GM19468 (cell line): ENCODE data around the gene MRPL19.

Source experiments
- ATAC-seq: cut with Tn5 transposase; IDR thresholded peaks from one replicate; pipeline ENCODE4 v1.9.1; 2021; ENCODE audit warnings: mild to moderate bottlenecking, moderate library complexity, moderate number of reproducible peaks; ENCODE audit not compliant: unreplicated experiment; ENCODE audit errors: extremely low read depth

The MRPL19 gene

DNA sequence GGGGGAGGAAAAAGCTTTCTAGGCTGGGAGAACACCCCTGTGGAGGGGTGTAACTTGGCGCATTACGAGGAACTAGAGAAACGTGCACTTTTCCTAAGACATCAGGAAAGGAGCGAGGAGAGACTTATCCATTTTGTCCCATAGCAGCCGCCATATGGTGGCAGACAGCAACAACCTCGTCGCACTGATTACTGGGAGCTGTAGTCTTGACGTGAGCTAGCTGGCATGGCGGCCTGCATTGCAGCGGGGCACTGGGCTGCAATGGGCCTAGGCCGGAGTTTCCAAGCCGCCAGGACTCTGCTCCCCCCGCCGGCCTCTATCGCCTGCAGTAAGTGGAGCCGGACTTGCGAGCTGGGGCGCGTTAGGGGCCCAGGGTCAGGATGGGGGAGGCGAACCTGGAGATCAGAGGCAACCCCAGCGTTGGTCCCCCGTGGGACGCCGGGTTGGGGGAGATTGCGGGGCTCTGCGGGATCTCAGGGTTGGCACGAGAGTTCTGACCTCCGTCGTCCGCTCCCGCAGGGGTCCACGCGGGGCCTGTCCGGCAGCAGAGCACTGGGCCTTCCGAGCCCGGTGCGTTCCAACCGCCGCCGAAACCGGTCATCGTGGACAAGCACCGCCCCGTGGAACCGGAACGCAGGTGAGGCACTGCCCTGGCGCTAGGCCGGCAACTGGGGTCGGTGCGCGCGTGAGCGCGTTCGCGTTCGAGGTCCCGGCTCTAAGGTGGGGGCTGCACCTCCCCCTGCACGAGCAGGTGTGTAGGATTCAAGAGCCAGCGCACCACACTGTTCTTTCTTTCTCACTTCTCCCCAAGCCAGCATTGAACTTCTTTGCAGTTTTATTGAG, at the start of gene MRPL19:
Gene MRPL19 (plus strand): TSS at position 201 of the 843 bp plus-strand sequence. CDS start 25 bp downstream, at position 226.
- peak; percentile 90 for ATAC-seq

DNA sequence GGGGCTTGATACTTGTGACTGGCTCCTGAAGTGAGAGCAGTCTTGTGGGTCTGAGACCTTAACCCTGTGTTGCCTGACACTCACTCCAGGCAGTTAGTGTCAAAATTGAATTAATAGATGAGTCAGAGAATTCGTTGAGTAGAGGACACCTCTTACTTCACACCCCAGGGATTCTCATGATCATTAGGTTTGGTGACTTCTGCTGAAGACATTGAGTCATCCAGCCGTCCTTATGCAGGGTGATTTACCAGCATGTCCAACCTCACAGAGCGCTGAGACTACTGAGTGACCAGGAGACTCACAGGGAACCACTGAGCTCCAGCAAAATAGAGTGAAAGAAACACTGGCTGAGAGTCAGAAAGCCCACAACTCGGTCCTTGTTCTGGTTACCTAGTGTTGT, 49.8 kb upstream of the MRPL19 start:
- ATAC-seq = no peak

DNA sequence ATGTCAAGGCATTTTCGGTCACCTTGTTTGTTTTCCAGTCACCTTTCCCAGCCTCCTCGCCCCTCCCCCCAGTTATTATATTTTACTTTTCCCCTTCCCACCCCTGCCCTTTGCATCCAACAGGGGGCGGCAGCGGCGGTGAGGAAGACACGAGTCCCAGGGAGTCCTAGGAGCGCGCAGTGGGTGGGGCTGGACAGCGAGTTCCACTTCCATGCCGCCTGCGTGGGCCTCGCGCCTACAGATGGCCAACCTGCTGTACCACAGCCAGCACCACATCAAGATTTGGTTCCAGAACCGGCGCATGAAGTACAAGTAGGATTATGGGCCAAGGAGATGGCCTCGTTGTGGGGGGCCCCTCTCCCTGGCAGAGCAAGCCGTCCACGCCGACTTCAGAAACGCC, 48.6 kb upstream of the MRPL19 start:
- ATAC-seq = no peak

DNA sequence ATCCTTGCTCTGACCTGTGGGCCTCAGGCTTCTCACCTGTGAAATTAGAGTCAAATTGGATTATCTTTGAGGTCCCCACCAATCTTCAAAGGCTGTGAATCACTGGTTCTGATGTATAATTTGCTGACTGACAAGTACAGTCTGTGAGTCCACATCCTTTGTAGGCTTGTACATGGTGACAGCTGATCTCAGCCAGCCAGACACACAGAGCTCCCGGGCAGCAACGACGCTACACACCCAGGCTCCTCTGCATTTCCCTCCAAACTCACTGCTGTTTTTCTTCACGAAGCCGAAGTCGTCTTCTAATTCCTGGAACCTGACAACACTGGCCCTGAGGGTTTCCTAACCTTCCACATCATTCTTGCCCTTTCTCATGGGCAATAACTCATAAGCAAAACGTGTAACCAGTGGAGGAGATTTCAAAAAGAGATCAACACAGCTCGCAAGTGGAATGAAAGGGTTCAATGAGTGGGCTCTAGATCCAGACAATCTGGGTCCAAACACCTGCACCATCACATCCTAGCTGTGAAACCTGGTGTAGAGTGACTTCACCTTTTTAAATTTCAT, 47.9 kb upstream of the MRPL19 start:
- no peak for ATAC-seq

DNA sequence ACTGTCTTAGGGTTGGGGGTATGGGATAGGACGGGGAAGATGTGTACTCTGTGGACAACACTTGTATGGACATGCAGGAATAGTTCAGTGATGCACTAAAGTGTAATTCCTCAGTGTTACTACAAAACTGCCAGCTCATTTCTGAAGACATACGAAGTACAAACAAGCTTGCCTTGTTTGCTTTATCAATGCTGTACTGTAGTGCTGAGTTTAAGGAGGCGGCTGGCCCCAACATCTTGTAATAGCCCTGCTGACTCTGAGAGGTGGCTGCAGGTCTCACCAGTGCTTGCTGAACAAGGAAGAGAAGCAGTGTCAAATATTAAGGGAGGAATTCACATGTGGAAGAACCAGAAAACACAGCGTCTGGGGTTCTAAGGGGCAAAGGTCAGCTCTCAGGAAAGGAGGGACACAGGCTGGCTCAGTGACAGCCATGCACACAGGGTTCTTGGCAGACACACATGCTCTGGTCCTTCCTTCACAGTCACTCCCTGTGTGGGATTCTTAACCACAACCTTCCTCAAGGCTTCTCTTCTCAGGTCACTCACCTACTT, 46.0 kb upstream of the MRPL19 start:
- ATAC-seq = no peak

DNA sequence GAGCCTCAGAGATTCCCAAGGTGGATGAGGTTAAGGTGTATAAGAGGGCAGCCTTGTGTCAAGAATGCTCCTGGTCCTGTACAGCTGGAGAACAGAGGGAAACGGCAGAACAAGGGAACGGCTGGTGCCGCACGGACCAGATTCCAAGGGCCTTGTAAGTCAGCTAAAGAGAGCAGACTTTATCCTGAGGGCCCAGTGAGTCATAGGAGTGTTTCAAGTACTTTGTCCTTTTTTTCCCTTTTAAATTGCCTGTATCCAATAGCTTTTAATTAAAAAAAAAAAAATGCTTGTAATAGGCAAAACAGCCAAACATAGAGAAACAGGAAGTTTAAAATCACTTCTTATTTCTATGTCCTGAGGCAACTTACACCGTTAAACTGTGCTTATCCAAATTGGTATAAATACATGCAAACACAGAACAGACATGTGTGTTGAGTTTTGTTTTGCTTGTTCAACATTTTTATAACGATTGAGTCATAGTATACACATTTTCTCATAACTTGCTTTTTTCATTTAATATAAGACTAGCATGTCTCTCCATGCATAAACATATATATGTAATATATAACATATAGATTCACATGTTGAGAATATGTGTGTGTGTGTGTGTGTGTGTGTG, 43.8 kb upstream of the MRPL19 start:
- ATAC-seq = no peak

DNA sequence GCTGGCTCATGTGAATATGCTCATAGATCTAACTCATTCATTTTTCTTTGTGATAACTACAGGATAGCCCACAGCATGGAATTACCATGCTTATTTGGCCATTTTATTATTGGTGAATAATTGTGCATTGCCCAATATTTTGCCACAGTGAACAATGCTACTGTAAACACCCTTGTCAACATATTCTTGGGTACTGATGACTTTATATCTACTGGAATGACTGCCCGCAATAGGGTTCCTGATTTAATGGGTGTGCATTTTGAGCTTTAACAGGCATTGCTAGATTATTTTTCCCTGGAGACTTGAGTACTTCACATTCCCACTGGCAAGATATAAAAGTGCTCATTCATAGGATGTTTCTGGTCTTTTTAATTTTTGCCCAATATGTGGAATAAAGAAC, 43.1 kb upstream of the MRPL19 start:
- no peak for ATAC-seq

DNA sequence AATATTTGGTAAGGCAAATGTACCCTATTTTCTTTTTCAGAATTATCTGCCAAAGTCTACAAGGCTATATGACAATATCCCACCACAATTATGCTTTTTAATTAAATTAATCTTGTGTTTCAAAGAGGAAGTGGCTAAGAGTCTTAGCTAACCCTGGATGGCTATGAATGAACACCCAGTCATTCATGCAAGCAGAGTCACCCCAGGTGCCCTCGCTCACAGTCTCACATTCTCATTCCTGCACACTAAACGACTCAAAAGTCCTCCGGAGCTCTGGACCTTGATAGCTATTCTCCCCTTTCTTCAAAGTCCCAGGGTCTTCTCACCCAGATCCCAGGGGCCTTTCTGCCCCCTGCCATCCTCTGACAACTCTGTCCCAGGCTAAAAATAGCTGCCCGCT, 42.1 kb upstream of the MRPL19 start:
- ATAC-seq = no peak

DNA sequence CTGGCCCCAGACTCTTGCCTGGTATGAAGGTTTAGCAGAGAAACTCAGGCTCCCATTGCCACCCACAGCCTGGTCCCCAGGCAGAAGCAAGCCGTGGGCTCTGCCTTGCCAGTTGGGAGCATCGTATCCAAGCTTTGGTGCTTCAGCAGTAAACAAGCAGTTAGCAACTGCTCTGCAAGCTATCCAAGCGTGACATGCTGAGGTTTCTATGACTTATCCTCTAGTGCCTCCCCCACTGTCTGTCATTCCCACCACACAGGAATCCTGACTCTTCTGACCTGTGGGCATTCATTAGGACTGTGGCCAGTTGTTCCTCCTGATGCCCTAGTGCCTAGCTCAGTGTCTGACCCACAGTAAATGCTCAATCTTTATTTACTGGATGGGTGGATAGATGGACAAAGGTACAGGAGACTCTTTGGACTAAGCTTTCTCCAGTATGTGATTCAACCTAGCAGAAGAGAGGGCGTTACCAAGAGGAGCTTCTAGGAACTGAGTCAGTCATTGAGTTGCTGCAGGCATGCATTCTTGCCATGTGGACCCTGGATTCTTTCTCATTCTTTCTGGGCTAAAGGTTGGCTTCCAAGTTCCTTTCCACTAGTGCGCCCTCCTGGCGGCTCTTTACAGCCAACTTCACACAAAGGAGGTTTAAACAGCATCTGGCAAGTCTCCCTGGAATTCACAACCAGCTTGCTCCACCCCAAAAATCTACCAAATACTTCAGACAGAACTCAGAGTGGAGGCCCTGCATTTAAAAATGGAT, 40.6 kb upstream of the MRPL19 start:
- no peak for ATAC-seq

DNA sequence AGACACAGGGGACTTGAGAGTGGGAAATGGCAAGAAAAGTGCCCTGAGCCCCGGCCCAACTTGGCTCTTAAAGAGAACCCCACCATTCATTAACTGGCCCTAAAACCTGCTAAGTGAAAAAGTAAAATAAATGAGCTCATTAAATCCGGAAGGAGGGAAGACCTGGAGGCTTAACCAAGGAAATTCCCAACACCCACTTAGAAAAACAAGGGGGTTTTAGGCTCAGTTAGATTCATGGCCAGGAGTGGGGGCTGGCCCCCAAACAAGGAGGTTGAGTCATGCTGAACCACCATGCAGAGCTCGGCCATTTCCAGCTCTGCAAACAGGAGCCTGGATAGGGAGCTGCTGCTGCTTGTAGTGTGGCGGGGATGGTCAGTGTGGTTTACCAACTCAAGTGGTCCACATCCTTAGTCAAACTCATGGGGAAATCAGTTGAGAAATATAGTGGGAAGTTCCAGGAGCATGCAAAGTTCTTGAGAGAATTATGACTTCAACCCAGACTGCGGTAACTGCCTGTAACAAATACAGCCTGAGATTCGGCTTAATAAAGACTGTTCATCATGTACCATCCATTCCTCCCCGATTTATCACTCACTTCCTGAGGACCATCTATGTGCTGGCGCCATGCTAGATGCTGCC, 39.7 kb upstream of the MRPL19 start:
- ATAC-seq = no peak

DNA sequence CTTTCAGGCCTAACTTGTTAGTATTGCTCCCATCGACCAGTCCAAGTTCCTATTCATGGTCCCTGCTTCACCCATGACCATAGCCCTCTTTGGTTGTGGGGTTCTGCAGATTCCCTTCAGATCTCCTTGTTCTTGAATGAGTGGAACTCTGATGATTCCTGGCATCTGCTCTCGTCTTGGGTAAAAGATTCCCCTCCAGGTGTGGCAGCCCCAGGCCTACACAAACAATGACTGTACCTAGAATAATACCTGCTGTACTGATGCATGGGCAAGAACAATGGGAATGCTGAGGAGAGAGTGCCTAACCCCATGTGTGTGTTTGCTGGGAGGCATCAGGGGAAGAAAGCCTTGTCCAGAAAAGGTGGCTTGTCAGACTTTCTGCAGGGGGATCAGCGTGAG, 39.2 kb upstream of the MRPL19 start:
- ATAC-seq = no peak

DNA sequence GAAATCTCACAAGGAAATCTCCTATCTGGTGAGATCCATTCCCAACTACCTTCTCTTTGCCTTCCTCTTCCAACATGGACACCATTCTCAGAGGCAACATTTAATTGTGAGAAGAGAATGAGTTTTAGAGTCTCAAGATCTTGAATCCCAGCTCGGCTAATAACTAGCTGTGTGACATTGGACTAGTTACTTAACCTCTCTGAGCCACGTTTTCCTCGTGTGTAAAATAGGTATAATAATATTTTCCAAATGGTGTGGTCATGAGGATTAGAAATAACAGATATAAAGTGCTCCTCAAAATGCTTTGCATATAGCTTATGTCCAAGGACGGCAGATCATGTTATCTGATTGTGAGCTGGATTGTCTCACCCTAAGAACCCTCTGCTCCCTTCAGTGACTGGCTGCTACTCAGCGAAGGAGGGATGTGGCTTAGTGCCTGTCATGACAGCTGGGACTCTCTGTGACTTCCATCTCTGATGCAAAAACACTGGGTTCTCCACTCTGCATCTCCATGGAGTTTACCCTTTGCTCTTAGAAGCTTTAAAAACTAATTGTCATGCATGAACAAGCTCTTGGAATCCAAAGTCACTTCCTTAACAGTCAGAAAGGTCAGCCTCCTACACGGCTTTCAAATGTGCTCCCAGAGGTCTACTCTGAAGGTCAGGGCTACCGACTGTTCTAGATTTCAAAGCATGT, 38.4 kb upstream of the MRPL19 start:
- ATAC-seq = no peak

DNA sequence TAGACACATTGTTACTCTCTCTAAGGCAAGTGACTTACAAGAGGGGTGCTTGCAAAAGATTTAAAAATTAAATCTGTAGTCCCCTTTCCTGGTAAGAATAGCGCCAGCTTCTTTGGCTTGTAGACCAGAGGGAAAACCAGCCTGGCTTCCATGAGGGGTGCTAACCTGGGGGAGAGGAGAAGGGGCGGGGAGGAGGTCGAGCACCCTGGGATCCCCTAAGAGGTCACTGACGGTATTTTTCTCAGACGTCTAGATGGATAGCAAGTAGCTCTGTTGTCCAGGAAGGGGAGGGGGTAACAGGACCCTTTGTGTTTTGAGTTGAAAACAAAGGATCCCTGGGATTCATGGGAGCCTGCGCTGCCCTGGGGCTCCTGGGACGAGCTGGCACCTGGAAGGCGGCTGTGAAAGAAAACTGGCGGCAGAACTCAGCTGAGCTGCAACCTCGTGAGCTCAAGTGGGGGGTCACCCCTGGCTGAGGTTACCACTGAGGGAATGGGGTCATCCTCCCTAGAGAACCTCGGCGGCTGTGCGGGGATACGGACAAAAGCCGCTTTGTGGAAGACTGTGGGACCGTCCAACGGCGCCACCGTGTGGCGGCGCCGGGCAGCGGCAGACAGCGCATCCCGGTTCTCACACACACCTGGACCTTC, 37.8 kb upstream of the MRPL19 start:
- ATAC-seq = peak; percentile 84

DNA sequence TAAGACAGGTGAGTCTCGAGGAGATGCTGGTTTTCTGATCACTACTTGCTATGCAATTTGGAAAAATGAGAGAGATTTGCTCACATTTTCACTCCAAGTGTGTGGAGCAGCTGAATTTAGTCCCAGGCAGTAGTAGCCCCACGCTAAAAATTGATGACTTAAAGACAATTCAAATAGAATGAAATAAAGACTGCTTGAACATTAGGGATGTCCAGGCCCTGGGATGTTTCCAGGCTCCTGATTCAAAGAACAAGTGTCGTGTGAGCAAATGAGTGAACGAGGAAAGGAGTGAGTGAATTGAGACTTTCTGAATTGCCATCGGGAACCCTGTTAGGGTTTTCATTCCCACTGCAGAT, 37.3 kb upstream of the MRPL19 start:
- no peak for ATAC-seq

DNA sequence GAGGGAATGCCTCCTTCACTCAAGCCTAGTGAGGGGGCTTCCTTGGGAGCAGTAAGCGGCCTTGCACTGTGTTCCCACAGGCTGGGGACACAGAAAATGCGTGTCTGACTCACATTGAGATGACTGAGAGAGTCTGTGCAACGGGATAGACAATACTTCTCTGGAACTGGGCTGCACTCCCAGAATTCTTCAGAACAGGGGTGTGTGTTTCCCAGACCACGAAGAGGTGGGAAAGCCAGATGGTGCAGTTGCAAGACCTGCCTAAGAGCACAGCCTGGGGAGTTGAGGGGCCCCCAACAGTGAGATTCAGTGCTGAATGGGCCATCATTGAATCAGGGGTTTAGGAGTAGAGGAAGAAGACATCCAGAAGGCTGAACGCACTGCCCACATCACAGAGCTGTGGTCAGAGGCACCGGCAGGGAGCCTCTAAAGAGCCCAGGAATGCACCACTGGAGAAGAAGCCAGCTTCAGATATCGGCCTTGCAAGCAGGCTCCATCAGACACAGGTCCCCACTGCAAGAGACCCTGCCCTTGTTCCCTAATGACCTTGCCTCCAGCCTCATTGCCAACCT, 36.6 kb upstream of the MRPL19 start:
- ATAC-seq = no peak

DNA sequence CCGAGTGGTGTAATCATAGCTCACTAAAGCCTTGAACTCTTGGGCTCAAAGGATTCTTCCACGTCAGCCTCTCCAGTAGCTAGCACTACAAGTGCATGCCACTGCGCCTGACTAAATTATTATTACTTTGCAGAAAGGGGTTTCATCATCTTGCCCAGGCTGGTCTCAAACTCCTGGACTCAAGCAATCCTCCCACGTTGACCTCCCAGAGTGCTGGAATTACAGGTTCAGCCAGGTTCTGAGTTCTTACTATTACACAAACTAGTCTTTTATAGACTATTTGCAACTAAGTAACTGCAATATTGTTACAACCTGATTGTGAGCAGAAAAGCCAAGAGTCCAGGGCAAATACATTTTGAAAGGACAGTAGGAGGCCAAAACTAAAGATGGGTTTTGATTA, 35.9 kb upstream of the MRPL19 start:
- ATAC-seq = no peak

DNA sequence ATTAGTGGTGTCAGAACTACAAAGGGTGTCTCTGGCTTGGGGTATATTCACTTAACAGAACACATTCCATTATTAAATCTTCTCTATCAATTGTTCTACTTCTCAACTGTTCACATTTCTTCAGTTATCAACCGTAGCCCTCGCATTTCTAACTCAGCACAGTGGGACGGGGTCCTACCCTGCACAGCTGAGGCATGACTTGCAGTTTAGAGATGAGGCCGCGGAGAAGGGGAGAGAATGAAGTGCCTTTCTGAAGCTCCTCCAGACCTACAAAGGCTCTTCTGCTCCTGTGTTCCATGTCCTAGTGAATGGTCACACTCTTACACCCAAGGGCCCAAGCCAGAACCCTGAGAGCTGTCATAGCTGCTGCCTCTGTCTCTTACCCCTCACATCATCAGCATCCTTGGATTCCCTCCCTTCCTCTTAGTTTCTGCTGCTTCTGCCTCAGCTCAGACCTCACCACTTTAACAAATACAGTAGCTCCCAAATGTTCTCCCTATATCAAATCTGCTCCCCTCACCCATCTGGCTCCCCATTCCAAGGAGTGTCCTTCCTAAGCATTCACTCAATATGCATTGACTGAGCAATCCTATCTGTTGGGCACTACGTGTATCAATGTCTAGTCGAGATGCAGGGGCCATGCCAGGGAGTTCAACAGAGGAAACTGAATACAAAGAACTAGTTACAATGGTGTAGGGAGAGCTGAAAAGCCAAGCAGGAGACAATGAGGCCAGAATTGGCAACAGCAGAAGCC, 34.3 kb upstream of the MRPL19 start:
- no peak for ATAC-seq

DNA sequence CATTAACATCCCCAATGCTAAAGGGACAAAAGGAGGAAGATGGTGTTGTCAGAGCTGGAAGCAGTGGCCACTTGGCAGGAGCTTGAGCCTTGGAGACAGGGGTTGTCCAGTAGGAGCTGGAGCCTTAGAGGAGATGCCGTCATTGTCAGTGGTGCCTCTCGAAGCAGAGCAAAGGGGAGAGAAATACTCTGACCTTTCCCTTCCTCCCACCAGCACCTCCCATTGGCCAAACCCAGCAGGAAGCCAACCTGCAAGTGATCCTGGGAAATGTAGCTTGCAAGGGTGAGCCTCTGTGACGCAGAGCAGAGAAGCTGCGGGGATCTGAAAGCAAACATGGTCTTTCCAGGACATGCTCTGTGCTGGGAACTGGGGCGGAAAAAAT, 33.7 kb upstream of the MRPL19 start:
- ATAC-seq = no peak
